K562 (cell line): ENCODE measurements around the gene UBXN6. TPM values are rescaled to one million over a fixed set of nuclear protein-coding genes. Genes with fewer than 3 reads are reported as not detected.

Experiments
- ARID1B ChIP-seq: fragments of 450-650 bp; IDR thresholded peaks from 2 replicates; pipeline ENCODE4 v1.6.1; 2016; ENCODE audit warnings: antibody characterized with exemption, mild to moderate bottlenecking, inconsistent platforms
- CUX1 ChIP-seq: fragments of 200-800 bp; sonication (Bioruptor generic); IDR thresholded peaks from 2 replicates; pipeline ENCODE4 v1.6.1; 2016; ENCODE audit warnings: missing genetic modification characterization, missing compliant biosample characterization
- ERF ChIP-seq: fragments of 450-650 bp; formaldehyde crosslinking; IDR thresholded peaks from 2 replicates; pipeline ENCODE4 v1.4.0; 2020; ENCODE audit warnings: mild to moderate bottlenecking, mixed read lengths
- FOXA3 ChIP-seq, 2 experiments: fragments of 450-650 bp in 1 of 2; sonication (generic) in 1 of 2; formaldehyde crosslinking; IDR thresholded peaks in 1 of 2; conservative IDR thresholded peaks in 1 of 2; 2 replicates each; pipeline versions ENCODE4 v1.4.0 to v1.8.0; 2020 to 2022; ENCODE audit warnings: mild to moderate bottlenecking in 2 of 2, missing genetic modification reagents in 1 of 2
- JUNB ChIP-seq: fragments of 450-650 bp; formaldehyde crosslinking; conservative IDR thresholded peaks from 2 replicates; pipeline ENCODE4 v1.4.0; 2020; ENCODE audit warnings: mild to moderate bottlenecking
- KDM1A ChIP-seq, 2 experiments: fragments of 450-650 bp; IDR thresholded peaks; 2 replicates each; pipeline ENCODE4 v1.6.1; 2016; ENCODE audit warnings: mild to moderate bottlenecking in 2 of 2
- KDM4B ChIP-seq, 2 experiments: fragments of 450-650 bp in 1 of 2; sonication (generic) in 1 of 2; IDR thresholded peaks; 2 replicates each; pipeline ENCODE4 v1.6.1; 2016 to 2017; ENCODE audit warnings: borderline replicate concordance in 2 of 2, antibody characterized with exemption in 1 of 2, low read depth in 1 of 2, mild to moderate bottlenecking in 1 of 2
- MTA3 ChIP-seq: fragments of 450-650 bp; formaldehyde crosslinking; IDR thresholded peaks from 2 replicates; pipeline ENCODE4 v1.6.1; 2017; ENCODE audit warnings: mild to moderate bottlenecking, borderline replicate concordance
- PTRF ChIP-seq: fragments of 450-650 bp; IDR thresholded peaks from 2 replicates; pipeline ENCODE4 v1.6.1; 2016; ENCODE audit warnings: mild to moderate bottlenecking, missing genetic modification characterization, missing compliant biosample characterization
- PURB ChIP-seq: sonication (generic); formaldehyde crosslinking; IDR thresholded peaks from 2 replicates; pipeline ENCODE4 v1.9.0; 2021; ENCODE audit warnings: low read depth, mild to moderate bottlenecking, missing genetic modification reagents
- RUNX1 ChIP-seq: sonication (generic); IDR thresholded peaks from 2 replicates; pipeline ENCODE4 v1.6.1; 2016; ENCODE audit warnings: antibody characterized with exemption, low read depth
- TCF3 ChIP-seq: sonication (generic); formaldehyde crosslinking; IDR thresholded peaks from 2 replicates; pipeline ENCODE4 v1.4.0; 2020; ENCODE audit warnings: mild to moderate bottlenecking, missing genetic modification reagents
- TRIM24 ChIP-seq, 2 experiments: fragments of 450-650 bp; IDR thresholded peaks; 2 replicates each; pipeline ENCODE4 v1.6.1; 2016
- ZBTB17 ChIP-seq: fragments of 450-650 bp; formaldehyde crosslinking; IDR thresholded peaks from 2 replicates; pipeline ENCODE4 v1.4.0; 2020; ENCODE audit warnings: mild to moderate bottlenecking
- ZNF23 ChIP-seq: fragments of 250-450 bp; sonication (Bioruptor Pico); IDR thresholded peaks from 2 replicates; pipeline ENCODE4 v1.4.0; 2020; ENCODE audit warnings: mild to moderate bottlenecking
- ZNF76 ChIP-seq: fragments of 250-450 bp; sonication (Bioruptor Pico); IDR thresholded peaks from 2 replicates; pipeline ENCODE4 v1.4.0; 2020; ENCODE audit warnings: mild to moderate bottlenecking, moderate library complexity, borderline replicate concordance
- polyA plus RNA-seq, 8 experiments: library from polyadenylated mRNA; depleted of rRNA in 4 of 8; stranded (reverse) in 5 of 8; unstranded in 3 of 8; fragments of >200 nt; fragmentation: Nextera tagmentation in 2 of 8; fragmentation: Illumina TruSeq in 1 of 8; extraction: Ambion mirVana in 2 of 8; extraction: Trizol in 1 of 8; gene quantifications; 2 replicates each; pipeline versions ENCODE4 v1.2.1 to v1.2.3, GENCODE V29; 2011 to 2014; ENCODE audit warnings: inconsistent platforms in 1 of 8, missing spikeins in 1 of 8
- total RNA-seq, 7 experiments: library from RNA; depleted of rRNA in 6 of 7; stranded (reverse); fragments of >200 nt in 6 of 7; fragmentation: Illumina TruSeq in 2 of 7; extraction: Trizol in 2 of 7; gene quantifications; 2 replicates each; pipeline versions ENCODE4 v1.2.1 to v1.2.3, GENCODE V29; 2011 to 2021; ENCODE audit warnings: low replicate concordance in 1 of 7
- TF ChIP-seq, protein P1 (sequence below): sonication (generic); formaldehyde crosslinking; IDR thresholded peaks from 2 replicates; pipeline ENCODE4 v1.8.0; 2022; ENCODE audit warnings: missing genetic modification reagents, mild to moderate bottlenecking, moderate library complexity, borderline replicate concordance

UBXN6 gene
- total and polyA plus RNA-seq, 9 of the 15 experiments (the other 6 are each of a cell fraction or from before 2014, with no cell fraction given) = 0.48 to 90.2 (median 29.5) TPM

- TF ChIP-seq FOXA3 (CRISPR knock-in tag; conservative IDR thresholded peaks at IDR 0.05 in 1 of 2, IDR thresholded peaks at IDR 0.05 in 1 of 2) (no peak), ZNF76 (no peak), PTRF (tag) (no peak), KDM1A (IDR thresholded peaks at IDR 0.05) (no peak), ERF (CRISPR knock-in tag) (peak; percentile 43; the same call in 1 of the 2 replicates), MTA3 (peak; percentile 59; the same call in 1 of the 2 replicates), ZBTB17 (CRISPR knock-in tag) (no peak), ZNF23 (CRISPR knock-in tag) (no peak), ARID1B (no peak), RUNX1 (no peak), CUX1 (CRISPR knock-in tag) (no peak), PURB (CRISPR knock-in tag) (no peak), KDM4B (IDR thresholded peaks at IDR 0.05; ENCODE audit: borderline replicate concordance in 2 of 2, low read depth in 1 of 2) (0 out of 4 replicates have a peak, but pooled peaks of 1 of the 2 experiments have one; percentile 28), JUNB (CRISPR knock-in tag) (no peak), TRIM24 (IDR thresholded peaks at IDR 0.05) (no peak), TCF3 (CRISPR knock-in tag) (no peak)
- TF ChIP-seq, protein P1, sequence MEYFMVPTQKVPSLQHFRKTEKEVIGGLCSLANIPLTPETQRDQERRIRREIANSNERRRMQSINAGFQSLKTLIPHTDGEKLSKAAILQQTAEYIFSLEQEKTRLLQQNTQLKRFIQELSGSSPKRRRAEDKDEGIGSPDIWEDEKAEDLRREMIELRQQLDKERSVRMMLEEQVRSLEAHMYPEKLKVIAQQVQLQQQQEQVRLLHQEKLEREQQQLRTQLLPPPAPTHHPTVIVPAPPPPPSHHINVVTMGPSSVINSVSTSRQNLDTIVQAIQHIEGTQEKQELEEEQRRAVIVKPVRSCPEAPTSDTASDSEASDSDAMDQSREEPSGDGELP = peak; percentile 43; the same call in 1 of the 2 replicates
Measured at GRCh38 chr19:4471403-4472173, 14.0 kb upstream of the UBXN6 start (continued).
